Stimulated activated CD4-positive, alpha-beta T cell treated with anti-CD3 and anti-CD28 coated beads, Interleukin-12 subunit alpha, Interleukin-12 subunit beta, amount 100 ng/mL, for 48 hours (primary cell): ENCODE data around the gene PQBP1.
"Not testable (repeated sequence)": the region's sequence is repeated elsewhere in the genome, so short reads cannot be mapped to it uniquely, and the experiment has no call there.

Experiments
- DNase-seq, 3 donors: peaks; one replicate each; pipeline ENCODE4 v3.0.0-alpha.2; 2020; ENCODE audit warnings: low read depth in 2 of 3, low spot score in 1 of 3

The PQBP1 gene

DNA sequence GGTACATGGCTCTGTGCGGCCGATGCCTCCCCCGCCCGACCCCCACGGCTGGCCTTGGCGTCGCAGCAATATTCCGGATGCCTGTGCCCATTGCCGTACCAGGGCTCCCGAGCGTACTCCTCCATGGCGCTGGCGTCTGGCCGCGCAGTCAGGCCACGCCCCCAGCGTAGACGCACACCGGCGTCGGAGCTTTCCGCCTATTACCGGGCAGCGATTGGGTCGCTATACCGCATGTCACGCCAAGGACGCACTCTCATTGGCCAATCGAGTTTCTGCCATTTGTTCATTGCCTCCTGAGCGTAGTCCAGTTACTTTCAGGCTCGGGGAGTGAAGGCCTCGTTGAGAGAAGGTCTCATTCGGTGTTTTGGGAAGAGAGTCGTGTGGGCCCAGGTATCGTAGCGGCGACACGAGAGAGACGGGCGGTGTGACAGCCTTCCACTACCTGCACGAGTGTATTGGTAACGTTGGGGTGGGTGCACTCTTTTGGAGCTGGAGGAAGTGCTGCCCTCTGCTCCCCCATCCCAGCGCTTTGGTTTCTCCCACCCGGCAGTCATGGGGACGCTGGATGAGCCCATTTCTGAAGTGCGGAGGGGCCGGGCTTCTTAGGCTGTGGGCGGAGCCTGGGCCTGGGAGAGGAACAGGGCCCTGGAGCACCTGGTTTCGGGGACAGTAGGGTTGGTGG is at the start of gene PQBP1, which contains the start of gene TIMM17B:
Gene PQBP1, plus strand, starts transcription at position 306 of the 682 bp plus-strand sequence. CDS start 580 bp downstream, outside the sequence.
Gene TIMM17B, minus strand, starts transcription at position 144 of the 682 bp plus-strand sequence. Its CDS starts 19 bp downstream, at position 125.
- DNase-seq = peak; percentile 79

DNA sequence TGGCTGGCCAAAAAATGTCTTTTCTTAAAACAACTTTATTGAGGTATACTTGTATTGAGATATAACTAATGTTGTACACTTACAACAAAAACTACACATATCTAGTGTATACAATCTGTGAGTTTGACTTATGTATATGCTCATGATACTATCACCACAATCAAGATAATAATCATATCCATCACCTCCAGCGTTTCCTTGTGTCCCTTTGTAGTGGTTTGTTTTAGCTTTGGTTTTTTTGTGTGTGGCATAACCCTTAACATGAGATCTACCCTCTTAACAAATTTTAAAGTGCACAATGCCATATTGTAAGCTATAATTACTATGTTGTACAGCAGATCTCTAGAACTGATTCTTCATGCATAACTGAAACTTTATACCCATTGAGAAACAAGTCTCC is 48.9 kb upstream of the PQBP1 start:
- no peak for DNase-seq

GRCh38 chrX:48852857-48853256 is 44.9 kb upstream of the PQBP1 start:
- DNase-seq = no peak

DNA sequence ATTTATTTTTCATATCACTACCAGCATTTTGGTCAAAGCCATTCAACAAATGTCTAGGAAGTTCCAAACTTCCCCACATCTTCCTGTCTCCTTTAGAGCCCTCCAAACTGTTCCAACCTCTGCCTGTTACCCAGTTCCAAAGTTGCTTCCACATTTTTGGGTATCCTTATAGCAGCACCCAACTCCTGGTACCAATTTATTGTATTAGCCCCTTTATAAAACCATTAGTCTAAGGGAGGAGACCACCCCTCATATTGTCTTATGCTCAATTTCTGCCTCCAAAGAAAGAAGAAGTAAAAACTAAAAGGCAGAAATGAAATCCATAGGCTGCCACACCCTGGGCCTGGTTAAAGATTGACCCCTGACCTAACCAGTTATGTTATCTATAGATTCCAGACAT is 44.2 kb upstream of the PQBP1 start:
- DNase-seq = not testable (repeated sequence)

DNA sequence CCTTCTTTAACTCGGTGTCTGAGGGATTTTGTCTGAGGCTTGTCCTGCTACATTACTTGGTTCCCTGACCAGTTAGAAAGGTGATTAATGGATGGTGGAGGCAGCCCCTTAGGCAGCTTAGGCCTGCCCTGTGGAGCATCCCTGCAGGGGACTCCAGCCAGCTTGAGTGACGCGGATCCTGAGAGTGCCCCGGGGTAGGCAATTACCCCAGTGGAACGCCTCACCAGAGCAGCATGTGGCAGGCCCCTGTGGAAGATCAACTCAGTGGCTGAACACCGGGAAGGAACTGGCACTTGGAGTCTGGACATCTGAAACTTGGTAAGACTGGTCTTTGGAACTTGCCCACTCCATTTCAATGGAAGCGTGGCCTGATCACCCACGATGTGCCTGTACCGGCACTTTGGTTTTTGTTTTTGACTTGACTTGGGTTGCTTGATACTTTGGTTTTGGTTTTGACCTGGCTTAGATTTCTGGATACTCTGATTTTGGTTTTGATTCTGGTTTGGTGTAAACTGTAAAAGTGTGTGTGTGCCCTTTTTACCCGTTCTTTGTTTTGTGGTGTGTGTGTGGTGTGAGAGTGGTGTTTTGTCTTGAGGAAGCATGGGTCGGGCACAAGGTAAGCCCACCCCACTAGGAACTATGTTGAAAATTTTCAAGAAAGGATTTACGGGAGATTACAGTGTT is 43.5 kb upstream of the PQBP1 start:
- DNase-seq = not testable (repeated sequence)

DNA sequence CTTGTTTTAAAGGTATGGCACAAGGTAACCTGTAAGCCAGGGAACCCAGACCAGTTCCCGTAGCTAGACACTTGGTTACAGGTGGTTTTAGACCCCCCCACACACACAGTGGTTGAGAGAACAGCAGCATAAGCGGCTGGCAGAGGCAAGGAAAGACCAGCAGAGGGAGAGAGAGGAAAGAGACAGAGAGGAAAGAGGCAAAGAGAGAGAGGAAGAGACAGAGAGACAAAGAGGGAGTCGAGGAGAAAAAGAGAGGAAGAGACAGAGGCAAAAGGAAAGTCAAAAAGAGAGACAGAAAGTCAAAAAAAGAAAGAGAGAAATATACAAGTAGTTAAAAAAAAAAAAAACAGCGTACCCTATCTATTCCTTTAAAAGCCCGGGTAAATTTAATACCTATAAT is 42.8 kb upstream of the PQBP1 start:
- DNase-seq = no peak

DNA sequence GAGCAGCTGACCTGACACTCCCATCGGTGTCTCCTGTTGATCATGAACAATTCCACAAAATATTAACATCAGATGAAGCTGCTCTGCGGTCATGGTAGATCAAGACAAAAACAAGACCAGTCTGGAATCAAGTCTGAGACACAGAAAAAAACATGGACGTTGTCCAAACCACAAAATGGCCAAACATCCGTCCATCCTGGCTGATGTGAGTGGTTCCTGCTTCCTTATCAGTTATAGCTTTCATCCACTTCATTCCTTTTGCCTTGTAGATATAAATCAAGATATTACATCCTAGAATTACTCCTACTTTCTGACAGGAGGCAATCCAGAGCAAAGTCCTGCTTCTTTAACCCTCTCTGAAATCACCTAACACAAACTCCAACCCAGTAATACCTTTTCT is 33.5 kb upstream of the PQBP1 start:
- no peak for DNase-seq

- DNase-seq = not testable (repeated sequence)
Observed at GRCh38 chrX:48872017-48872416, 25.7 kb upstream of the PQBP1 start.

DNA sequence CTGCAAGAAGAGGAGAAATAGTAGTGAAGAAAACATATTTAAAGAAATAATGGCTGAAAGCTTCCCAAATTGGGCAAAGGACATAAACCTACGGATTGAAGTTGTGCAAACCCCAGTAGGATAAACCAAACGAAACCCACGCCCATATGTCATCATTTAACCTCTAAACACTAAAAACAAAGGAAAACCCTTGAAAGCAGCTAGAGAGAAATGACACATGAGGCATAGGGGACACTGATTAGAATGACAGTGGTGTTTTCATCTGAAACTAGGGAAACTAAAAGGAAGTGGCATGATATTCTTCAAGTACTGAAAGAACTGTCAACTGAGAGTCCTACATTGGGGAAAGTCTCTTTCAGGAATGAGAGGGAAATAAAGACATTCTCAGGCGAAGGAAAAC is 20.8 kb upstream of the PQBP1 start:
- DNase-seq = not testable (repeated sequence)

- no peak for DNase-seq
Observed at GRCh38 chrX:48883729-48884128, 14.0 kb upstream of the PQBP1 start.

- DNase-seq = not testable (repeated sequence)
Observed at GRCh38 chrX:48886586-48886985, 11.1 kb upstream of the PQBP1 start.

DNA sequence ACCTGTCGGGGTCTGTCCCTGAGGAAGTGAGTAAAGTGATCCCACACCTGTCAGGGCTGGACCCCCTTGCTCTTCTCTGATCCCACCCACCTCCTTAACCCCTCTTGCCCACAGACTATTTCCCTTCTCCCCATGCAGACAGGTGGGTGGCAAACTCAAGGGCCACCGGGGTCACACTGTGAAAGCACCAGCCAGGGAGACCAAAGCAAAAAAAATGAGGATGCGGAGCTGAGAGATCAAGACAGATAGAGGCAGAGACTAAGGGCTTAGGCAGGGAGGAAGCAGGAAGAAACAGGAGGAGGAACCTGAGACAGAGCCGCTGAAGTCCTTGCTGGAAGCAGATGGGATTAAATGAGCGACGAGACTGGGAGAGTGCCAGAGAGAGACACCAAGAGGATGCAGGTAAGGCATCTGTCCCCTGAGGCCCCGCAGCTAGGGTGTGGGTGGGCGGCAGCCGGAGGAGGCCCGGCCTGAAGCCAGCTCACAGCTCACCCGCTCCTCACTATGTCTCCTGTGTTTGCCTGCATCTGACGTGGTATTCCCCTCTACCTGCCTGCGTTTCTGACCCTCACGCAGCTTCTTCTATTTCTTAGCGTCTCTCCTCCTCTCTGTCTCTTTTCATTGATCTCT is 7.3 kb upstream of the PQBP1 start:
- no peak for DNase-seq

DNA sequence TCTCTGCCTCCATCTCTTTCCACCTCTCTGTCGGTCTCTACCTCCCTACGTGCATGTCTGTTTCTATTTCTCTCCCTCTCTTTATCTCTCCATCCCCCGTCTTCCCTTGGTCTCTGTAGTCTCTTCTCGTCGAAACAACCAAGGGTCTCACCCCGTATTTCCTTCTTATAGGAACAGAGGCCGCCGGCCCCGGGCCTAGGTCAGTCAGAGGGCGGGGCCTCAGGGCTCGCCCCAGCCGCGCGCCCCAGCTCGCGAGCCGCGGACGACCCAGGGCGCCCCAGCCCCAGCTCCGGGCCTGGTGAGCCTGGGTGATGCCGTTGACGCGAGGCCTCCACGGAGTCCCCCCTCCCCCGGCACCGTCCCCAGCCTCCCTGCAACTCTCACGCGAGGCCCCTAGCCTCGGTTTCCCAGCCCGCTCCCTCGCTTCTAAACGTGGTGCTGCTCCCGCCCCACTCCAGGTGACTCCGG is 6.8 kb upstream of the PQBP1 start:
- no peak for DNase-seq

- DNase-seq = peak; percentile 53 to 76 (median 58)
Observed at GRCh38 chrX:48891402-48892288, 6.1 kb upstream of the PQBP1 start.

DNA sequence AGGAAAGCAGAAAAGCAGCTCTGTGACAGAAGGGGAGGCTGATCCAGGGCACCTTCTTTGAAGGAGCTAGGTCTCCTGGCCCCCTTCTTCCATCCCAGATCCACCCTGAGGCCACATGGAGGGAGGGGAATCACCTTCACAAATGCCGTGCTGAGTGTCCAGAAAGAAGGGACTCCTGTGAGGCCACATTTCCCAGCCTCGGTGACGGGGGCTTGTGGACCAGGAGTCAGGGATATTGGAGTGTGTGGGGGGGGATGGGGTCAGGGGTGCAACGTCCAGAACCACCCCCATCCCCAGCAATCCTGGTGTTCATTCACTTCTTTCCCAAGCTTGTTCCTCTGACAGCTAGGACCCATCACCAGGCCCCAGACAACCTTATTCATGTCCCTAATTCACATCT is 4.8 kb upstream of the PQBP1 start:
- DNase-seq = no peak

DNA sequence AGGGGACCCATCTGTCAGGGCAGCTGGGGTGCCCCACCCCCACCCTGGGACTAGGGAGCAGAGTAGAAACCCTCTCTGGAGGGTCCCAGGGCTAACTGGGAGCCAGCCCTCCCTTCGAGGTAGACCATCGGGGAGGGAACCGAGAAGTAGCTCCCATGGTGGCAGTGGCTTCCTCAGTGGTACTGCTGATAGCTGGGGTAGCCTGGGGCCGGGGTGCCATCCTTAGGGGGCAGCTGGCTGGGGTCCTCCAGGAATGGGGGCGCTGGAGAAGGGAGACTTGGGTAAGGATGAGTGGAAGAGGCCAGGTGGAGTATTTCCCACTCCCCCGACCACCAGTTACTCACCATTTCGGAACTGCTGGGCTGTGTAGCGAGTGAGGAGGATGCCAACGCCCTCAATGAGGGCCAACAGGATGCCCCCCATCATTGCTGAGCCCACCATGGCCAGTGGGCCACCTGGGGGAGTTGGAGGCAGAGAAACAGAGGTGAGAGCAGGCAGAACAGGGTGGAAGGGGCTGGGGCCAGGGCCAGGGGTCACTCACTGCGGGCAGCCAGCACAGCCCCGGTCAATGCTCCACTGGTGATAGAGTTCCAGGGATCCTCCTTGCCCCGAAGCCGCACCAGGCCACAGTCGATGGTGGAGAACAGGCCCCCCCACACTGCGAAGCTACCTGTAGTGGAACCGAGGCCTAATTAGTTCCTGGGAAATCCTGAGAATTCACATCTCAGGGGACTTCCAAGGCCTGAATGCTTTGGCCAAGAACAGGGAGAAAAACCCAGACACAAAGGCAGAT is 4.0 kb upstream of the PQBP1 start:
- no peak for DNase-seq

GRCh38 chrX:48894891-48895290 is 2.8 kb upstream of the PQBP1 start:
- no peak for DNase-seq

DNA sequence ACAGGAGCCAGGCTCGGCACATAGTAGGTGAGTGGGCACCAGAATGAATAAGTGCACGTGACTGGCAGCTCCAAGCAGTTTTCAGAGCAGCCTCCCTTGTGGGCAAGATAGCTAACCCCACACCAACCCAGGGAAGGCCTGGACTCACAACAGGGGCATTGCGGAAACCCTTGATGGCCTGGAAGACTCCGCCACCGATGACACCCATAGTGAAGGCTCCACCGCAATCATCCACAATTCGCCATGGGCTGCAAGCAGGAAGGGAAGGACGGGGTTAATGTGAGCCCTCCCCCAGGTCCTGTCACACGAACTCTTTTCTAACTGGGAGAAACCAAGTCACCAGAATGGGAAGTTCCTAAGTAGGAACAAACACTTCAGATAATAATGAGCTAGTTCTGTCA is 1.1 kb upstream of the PQBP1 start:
- DNase-seq = no peak

- DNase-seq = peak in 2 of 3 donors; percentile 48 to 55
Observed at GRCh38 chrX:48897157-48897624, 539 bp upstream of the PQBP1 start.

GRCh38 chrX:48899078-48899410 is 1.3 kb downstream of the PQBP1 start:
- DNase-seq = no peak
